OCI-LY1 (cell line): ENCODE measurements around the gene SLC6A8.
"Not testable (repeated sequence)": the region's sequence is repeated elsewhere in the genome, so short reads cannot be mapped to it uniquely, and the experiment has no call there.

Experiments used
- H2AFZ ChIP-seq: fragments of 200-600 bp; sonication (generic), shearing (Covaris generic); 2 replicates; pipeline ENCODE4 v1.6.0; 2014; ENCODE audit warnings: antibody characterized with exemption, mild to moderate bottlenecking, low read length
- H3F3A ChIP-seq: fragments of 200-600 bp; sonication (generic), shearing (Covaris generic); 2 replicates; pipeline ENCODE4 v1.6.0; 2014; ENCODE audit warnings: mild to moderate bottlenecking, antibody characterized with exemption, low read length, moderate library complexity; ENCODE audit not compliant: insufficient read depth
- H3K27ac ChIP-seq: fragments of 200-600 bp; sonication (generic); 2 replicates; pipeline ENCODE4 v1.5.1; 2014; ENCODE audit warnings: low read length, mixed run types, mild to moderate bottlenecking, low read depth; ENCODE audit not compliant: poor library complexity, severe bottlenecking
- H3K27me3 ChIP-seq: fragments of 200-600 bp; sonication (generic); 2 replicates; pipeline ENCODE4 v1.6.0; 2014; ENCODE audit warnings: antibody characterized with exemption, mild to moderate bottlenecking, low read length, moderate library complexity; ENCODE audit not compliant: insufficient read depth
- H3K36me3 ChIP-seq: fragments of 200-600 bp; sonication (generic); 2 replicates; pipeline ENCODE4 v1.6.1; 2014; ENCODE audit warnings: mild to moderate bottlenecking, antibody characterized with exemption, low read length, moderate library complexity, mixed read lengths; ENCODE audit not compliant: insufficient read depth
- H3K4me1 ChIP-seq: fragments of 200-600 bp; sonication (generic); 2 replicates; pipeline ENCODE4 v1.5.1; 2014; ENCODE audit warnings: mild to moderate bottlenecking, low read length, moderate library complexity; ENCODE audit not compliant: insufficient read depth, severe bottlenecking
- H3K4me2 ChIP-seq: fragments of 200-600 bp; sonication (generic), shearing (Covaris generic); 2 replicates; pipeline ENCODE4 v1.6.1; 2014; ENCODE audit warnings: low read length
- H3K4me3 ChIP-seq: fragments of 200-600 bp; sonication (generic); 2 replicates; pipeline ENCODE4 v1.5.1; 2014; ENCODE audit warnings: low read length, low read depth, mild to moderate bottlenecking, mixed read lengths; ENCODE audit not compliant: poor library complexity, severe bottlenecking
- H3K79me2 ChIP-seq: fragments of 200-600 bp; shearing (Covaris generic); 2 replicates; pipeline ENCODE4 v1.6.1; 2016; ENCODE audit warnings: mixed run types, low read length, mixed read lengths; ENCODE audit not compliant: insufficient read depth
- H3K9ac ChIP-seq: fragments of 200-600 bp; sonication (generic), shearing (Covaris generic); 2 replicates; pipeline ENCODE4 v1.6.1; 2014; ENCODE audit warnings: mild to moderate bottlenecking, low read length, mixed read lengths
- H3K9me2 ChIP-seq: fragments of 200-600 bp; sonication (generic), shearing (Covaris generic); 2 replicates; pipeline ENCODE4 v1.6.1; 2014; ENCODE audit warnings: low read depth, mild to moderate bottlenecking, low read length, mixed read lengths
- H3K9me3 ChIP-seq: fragments of 200-600 bp; shearing (Covaris generic); 2 replicates; pipeline ENCODE4 v1.6.1; 2014; ENCODE audit warnings: low read length, mixed read lengths
- H4K20me1 ChIP-seq: fragments of 200-600 bp; sonication (generic), shearing (Covaris generic); 2 replicates; pipeline ENCODE4 v1.6.0; 2016; ENCODE audit warnings: mild to moderate bottlenecking, low read length; ENCODE audit not compliant: insufficient read depth
- EZH2 ChIP-seq: fragments of 200-600 bp; sonication (generic), shearing (Covaris generic); IDR thresholded peaks from 2 replicates; pipeline ENCODE4 v1.8.0; 2017; ENCODE audit warnings: borderline replicate concordance, mixed run types, mild to moderate bottlenecking, antibody characterized with exemption, low read length, moderate library complexity, mixed read lengths
- TF ChIP-seq, protein P1 (sequence below): fragments of 200-600 bp; sonication (generic), shearing (Covaris generic); IDR thresholded peaks from 2 replicates; pipeline ENCODE4 v1.5.1; 2017; ENCODE audit warnings: mild to moderate bottlenecking, antibody characterized with exemption, low read length, moderate library complexity, mixed read lengths

Gene SLC6A8

DNA sequence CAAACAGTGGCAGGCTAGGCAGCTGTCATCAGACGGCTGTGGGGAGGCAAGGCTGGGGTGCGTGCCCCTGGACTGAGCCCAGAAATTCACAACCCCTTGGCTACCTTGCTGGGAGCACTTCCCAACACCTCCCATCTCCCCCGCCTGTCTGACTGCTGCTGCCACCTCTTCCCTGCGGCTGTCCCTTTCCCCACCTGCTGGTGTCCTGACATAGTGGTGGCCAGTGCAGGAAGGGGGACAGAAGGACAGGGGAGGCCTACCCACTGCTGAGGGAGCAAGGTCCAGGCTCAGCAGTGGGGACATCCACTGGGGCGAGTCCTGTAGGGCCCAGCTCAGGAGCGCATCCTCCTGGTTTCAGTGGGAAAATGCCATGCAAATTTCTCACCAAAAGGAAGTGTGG is 40.4 kb downstream of the SLC6A8 start:
- Histone ChIP-seq H3K27me3 (no peaks in the 10 kb centered on the region), H3F3A (no peaks in the 10 kb centered on the region), H4K20me1 (no peaks in the 10 kb centered on the region), H3K9me3 (no peaks in the 10 kb centered on the region), H3K4me2 (no peak overlapping the region), H3K36me3 (no peaks in the 10 kb centered on the region; the same call in 1 of the 2 replicates), H3K9me2 (no peaks in the 10 kb centered on the region), H3K27ac (no peak overlapping the region), H2AFZ (no peak overlapping the region), H3K9ac (no peak overlapping the region), H3K4me3 (no peak overlapping the region), H3K4me1 (peaks cover 31% of the 10 kb centered on the region), H3K79me2 (no peaks in the 10 kb centered on the region)
- no peak for TF ChIP-seq EZH2
- TF ChIP-seq, protein P1, sequence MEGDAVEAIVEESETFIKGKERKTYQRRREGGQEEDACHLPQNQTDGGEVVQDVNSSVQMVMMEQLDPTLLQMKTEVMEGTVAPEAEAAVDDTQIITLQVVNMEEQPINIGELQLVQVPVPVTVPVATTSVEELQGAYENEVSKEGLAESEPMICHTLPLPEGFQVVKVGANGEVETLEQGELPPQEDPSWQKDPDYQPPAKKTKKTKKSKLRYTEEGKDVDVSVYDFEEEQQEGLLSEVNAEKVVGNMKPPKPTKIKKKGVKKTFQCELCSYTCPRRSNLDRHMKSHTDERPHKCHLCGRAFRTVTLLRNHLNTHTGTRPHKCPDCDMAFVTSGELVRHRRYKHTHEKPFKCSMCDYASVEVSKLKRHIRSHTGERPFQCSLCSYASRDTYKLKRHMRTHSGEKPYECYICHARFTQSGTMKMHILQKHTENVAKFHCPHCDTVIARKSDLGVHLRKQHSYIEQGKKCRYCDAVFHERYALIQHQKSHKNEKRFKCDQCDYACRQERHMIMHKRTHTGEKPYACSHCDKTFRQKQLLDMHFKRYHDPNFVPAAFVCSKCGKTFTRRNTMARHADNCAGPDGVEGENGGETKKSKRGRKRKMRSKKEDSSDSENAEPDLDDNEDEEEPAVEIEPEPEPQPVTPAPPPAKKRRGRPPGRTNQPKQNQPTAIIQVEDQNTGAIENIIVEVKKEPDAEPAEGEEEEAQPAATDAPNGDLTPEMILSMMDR: no peak

DNA sequence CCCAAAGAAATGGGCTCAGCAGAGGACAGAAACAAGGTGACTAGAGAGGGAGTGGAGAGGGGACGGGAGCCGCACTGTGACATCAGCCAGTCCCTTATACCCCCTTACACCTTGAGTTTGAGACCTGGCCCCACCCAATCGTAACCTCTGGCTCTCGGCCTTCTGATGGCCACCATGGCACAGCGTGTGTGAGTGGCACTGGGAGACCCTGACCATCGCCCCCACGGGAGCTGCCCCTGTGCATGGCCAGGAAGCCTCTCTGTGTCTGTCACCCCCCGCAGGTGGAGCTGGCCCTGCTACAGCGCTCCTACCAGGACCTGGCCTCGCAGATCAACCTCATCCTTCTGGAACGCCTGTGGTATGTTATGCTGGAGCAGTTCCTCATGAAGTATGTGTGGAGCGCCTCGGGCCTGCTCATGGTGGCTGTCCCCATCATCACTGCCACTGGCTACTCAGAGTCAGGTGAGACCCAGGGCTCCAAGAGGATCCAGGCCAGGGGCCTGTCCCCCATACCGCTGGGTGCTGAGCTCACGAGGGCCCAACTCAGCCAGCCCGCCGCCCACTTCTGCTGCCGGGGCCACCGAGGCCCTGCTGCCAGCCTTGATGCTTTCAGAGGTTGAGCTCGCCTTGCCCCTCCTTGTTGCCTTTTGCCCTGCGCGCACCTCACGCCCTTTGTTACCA is 41.4 kb downstream of the SLC6A8 start:
- Histone ChIP-seq H3K27me3 (no peaks in the 10 kb centered on the region), H3K4me3 (no peak overlapping the region), H3K9me2 (no peaks in the 10 kb centered on the region), H3K9ac (no peak overlapping the region), H4K20me1 (no peaks in the 10 kb centered on the region), H3K36me3 (no peaks in the 10 kb centered on the region; the same call in 1 of the 2 replicates), H3K27ac (no peak overlapping the region), H3K9me3 (no peaks in the 10 kb centered on the region), H2AFZ (no peak overlapping the region), H3K79me2 (no peaks in the 10 kb centered on the region), H3F3A (no peaks in the 10 kb centered on the region), H3K4me2 (no peak overlapping the region), H3K4me1 (peaks cover 31% of the 10 kb centered on the region)
- TF ChIP-seq, protein P1: no peak
- no peak for TF ChIP-seq EZH2

DNA sequence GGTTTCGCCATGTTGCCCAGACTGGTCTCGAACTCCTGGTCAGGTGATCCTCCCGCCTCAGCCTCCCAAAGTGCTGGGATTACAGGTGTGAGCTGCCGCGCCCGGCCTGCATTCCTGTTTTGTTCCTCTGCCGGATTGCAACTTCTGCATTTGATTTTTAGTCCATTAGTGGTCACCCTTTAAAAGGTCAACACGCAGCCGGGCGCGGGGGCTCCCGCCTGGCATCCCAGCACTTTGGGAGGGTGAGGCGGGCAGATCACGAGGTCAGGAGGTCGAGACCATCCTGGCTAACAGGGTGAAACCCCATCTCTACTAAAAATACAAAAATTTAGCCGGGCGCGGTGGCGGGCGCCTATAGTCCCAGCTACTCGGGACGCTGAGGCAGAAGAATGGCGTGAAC is 42.4 kb downstream of the SLC6A8 start:
- not testable (repeated sequence) for H3K27ac ChIP-seq, H3K27me3 ChIP-seq, H3K9me2 ChIP-seq, H3K79me2 ChIP-seq, H3F3A ChIP-seq, H2AFZ ChIP-seq, H3K36me3 ChIP-seq, H3K4me3 ChIP-seq, H3K9ac ChIP-seq, H3K4me2 ChIP-seq, H3K9me3 ChIP-seq, H4K20me1 ChIP-seq
- peaks cover 27% of the 10 kb centered on the region for H3K4me1 ChIP-seq
